GM23338 (cell line): Measurements from ENCODE around the gene UBN1. TPM values are rescaled to one million over a fixed set of nuclear protein-coding genes. Genes with fewer than 3 reads are reported as not detected.

Source experiments
- ATAC-seq: fragments of 200-7000 bp; cut with Tn5 transposase; 3 replicates; pipeline ENCODE4 v1.9.1; 2020
- DNase-seq: peaks from one replicate; pipeline ENCODE4 v3.0.0-alpha.2; 2015; ENCODE audit warnings: low spot score
- H2AFZ ChIP-seq: fragments of 200-600 bp; sonication (generic); 2 replicates; pipeline ENCODE4 v1.8.0; 2016; ENCODE audit warnings: antibody characterized with exemption, mild to moderate bottlenecking, moderate library complexity
- H3F3A ChIP-seq: fragments of 200-600 bp; sonication (generic); replicated peaks from 2 replicates; pipeline ENCODE4 v1.8.0; 2017; ENCODE audit warnings: antibody characterized with exemption, mixed run types, low read depth
- H3K27ac ChIP-seq: fragments of 200-600 bp; sonication (generic); 2 replicates; pipeline ENCODE4 v1.6.1; 2016; ENCODE audit warnings: low read depth
- H3K27me3 ChIP-seq: fragments of 200-600 bp; sonication (generic); 2 replicates; pipeline ENCODE4 v1.8.0; 2016; ENCODE audit warnings: mild to moderate bottlenecking, mixed run types, moderate library complexity; ENCODE audit not compliant: insufficient read depth
- H3K36me3 ChIP-seq: fragments of 200-600 bp; sonication (generic); 2 replicates; pipeline ENCODE4 v1.8.0; 2016; ENCODE audit warnings: mild to moderate bottlenecking; ENCODE audit not compliant: insufficient read depth
- H3K4me1 ChIP-seq: fragments of 200-600 bp; sonication (generic); 2 replicates; pipeline ENCODE4 v1.8.0; 2016; ENCODE audit warnings: mild to moderate bottlenecking, moderate library complexity; ENCODE audit not compliant: insufficient read depth
- H3K4me2 ChIP-seq: fragments of 200-600 bp; sonication (generic); 2 replicates; pipeline ENCODE4 v1.7.1; 2017; ENCODE audit warnings: mixed run types
- H3K4me3 ChIP-seq: fragments of 200-600 bp; sonication (generic); 2 replicates; pipeline ENCODE4 v1.6.1; 2016; ENCODE audit warnings: mixed run types
- H3K79me2 ChIP-seq: fragments of 200-600 bp; sonication (generic); replicated peaks from 2 replicates; pipeline ENCODE4 v1.8.0; 2017; ENCODE audit warnings: mild to moderate bottlenecking; ENCODE audit not compliant: insufficient read depth
- H3K9me2 ChIP-seq: fragments of 200-600 bp; sonication (generic); 2 replicates; pipeline ENCODE4 v1.8.0; 2017; ENCODE audit not compliant: insufficient read depth
- H4K20me1 ChIP-seq: fragments of 200-600 bp; sonication (generic); replicated peaks from 2 replicates; pipeline ENCODE4 v1.8.0; 2017; ENCODE audit warnings: mild to moderate bottlenecking; ENCODE audit not compliant: insufficient read depth
- H3K27ac Mint-ChIP-seq: 2 replicates; pipeline ENCODE4 v1.8.0; 2020; ENCODE audit warnings: inconsistent platforms, mild to moderate bottlenecking, moderate library complexity, mixed read lengths
- H3K27me3 Mint-ChIP-seq: 3 replicates; pipeline ENCODE4 v1.8.0; 2022; ENCODE audit warnings: low read depth, mild to moderate bottlenecking, moderate library complexity, mixed read lengths, inconsistent platforms; ENCODE audit not compliant: insufficient read depth, poor library complexity
- H3K36me3 Mint-ChIP-seq: 3 replicates; pipeline ENCODE4 v1.8.0; 2021; ENCODE audit warnings: low read depth, mild to moderate bottlenecking, inconsistent platforms, moderate library complexity, mixed read lengths
- H3K4me1 Mint-ChIP-seq: 3 replicates; pipeline ENCODE4 v1.8.0; 2020; ENCODE audit warnings: mild to moderate bottlenecking, inconsistent platforms, mixed read lengths
- H3K4me3 Mint-ChIP-seq: 3 replicates; pipeline ENCODE4 v1.8.0; 2021; ENCODE audit warnings: moderate library complexity, mild to moderate bottlenecking, inconsistent platforms, mixed read lengths
- H3K9me3 Mint-ChIP-seq: 3 replicates; pipeline ENCODE4 v1.8.0; 2020; ENCODE audit warnings: moderate library complexity, mild to moderate bottlenecking, inconsistent platforms, mixed read lengths
- ETS1 ChIP-seq: IDR thresholded peaks from 2 replicates; pipeline ENCODE4 v1.6.1; 2016; ENCODE audit warnings: antibody characterized with exemption
- NANOG ChIP-seq: IDR thresholded peaks from 2 replicates; pipeline ENCODE4 v1.6.1; 2016; ENCODE audit warnings: antibody characterized with exemption, borderline replicate concordance
- REST ChIP-seq: IDR thresholded peaks from one replicate; pipeline ENCODE4 v1.6.1; 2018; ENCODE audit warnings: antibody characterized with exemption; ENCODE audit not compliant: unreplicated experiment
- ZNF331 ChIP-seq: fragments of 250-450 bp; sonication (Bioruptor Pico); IDR thresholded peaks from 2 replicates; pipeline ENCODE4 v1.5.0; 2020; ENCODE audit warnings: low read depth, mild to moderate bottlenecking, moderate library complexity
- ZNF462 ChIP-seq: fragments of 250-450 bp; sonication (Bioruptor Pico); IDR thresholded peaks from 2 replicates; pipeline ENCODE4 v1.5.0; 2020; ENCODE audit warnings: mild to moderate bottlenecking, moderate library complexity
- polyA plus RNA-seq: library from polyadenylated mRNA; unstranded; fragments of >200 nt; fragmentation: Nextera tagmentation; extraction: Ambion mirVana; gene quantifications from 2 replicates; pipeline ENCODE4 v1.2.1, GENCODE V29; 2016
- total RNA-seq: library from RNA; depleted of rRNA; stranded (reverse); fragments of >200 nt; shearing (Covaris generic); gene quantifications from 2 replicates; pipeline ENCODE4 v1.2.3, GENCODE V29; 2014

Gene UBN1
- total and polyA plus RNA-seq, 2 experiments from 2014 or later = 18.3 to 46.8 TPM

GRCh38 chr16:4892361-4893102, 45.3 kb downstream of the UBN1 start:
- H3K27ac ChIP-seq = no peak overlapping the region
- H3F3A ChIP-seq = 0 out of 2 replicates have a peak, but pooled peaks cover 10% of the 10 kb centered on the region
- H4K20me1 ChIP-seq = no peaks in the 10 kb centered on the region
- no peaks in the 10 kb centered on the region for H3K79me2 ChIP-seq
- H3K9me2 ChIP-seq = no peaks in the 10 kb centered on the region
- Mint-ChIP-seq H3K27ac (no peak overlapping the region), H3K4me3 (no peak overlapping the region), H3K27me3 (peaks cover 5% of the 10 kb centered on the region), H3K36me3 (peaks cover 37% of the 10 kb centered on the region), H3K9me3 (no peaks in the 10 kb centered on the region), H3K4me1 (no peaks in the 10 kb centered on the region)
- H3K4me1 ChIP-seq = no peaks in the 10 kb centered on the region
- no peak overlapping the region for H3K4me3 ChIP-seq
- no peak overlapping the region for H2AFZ ChIP-seq
- TF ChIP-seq NANOG (no peak), ZNF331 (CRISPR knock-in tag) (no peak), ZNF462 (CRISPR knock-in tag) (no peak), REST (no peak), ETS1 (no peak)
- no peak for ATAC-seq
- H3K27me3 ChIP-seq = no peaks in the 10 kb centered on the region
- H3K36me3 ChIP-seq = peaks cover 5% of the 10 kb centered on the region
- no peak for DNase-seq
- no peak overlapping the region for H3K4me2 ChIP-seq
